GM21526 (cell line): Measurements from ENCODE around the gene CCDC85A.

Experiments
- ATAC-seq: cut with Tn5 transposase; IDR thresholded peaks from one replicate; pipeline ENCODE4 v1.9.1; 2021; ENCODE audit warnings: moderate library complexity; ENCODE audit not compliant: unreplicated experiment, low FRiP score

Gene CCDC85A

DNA sequence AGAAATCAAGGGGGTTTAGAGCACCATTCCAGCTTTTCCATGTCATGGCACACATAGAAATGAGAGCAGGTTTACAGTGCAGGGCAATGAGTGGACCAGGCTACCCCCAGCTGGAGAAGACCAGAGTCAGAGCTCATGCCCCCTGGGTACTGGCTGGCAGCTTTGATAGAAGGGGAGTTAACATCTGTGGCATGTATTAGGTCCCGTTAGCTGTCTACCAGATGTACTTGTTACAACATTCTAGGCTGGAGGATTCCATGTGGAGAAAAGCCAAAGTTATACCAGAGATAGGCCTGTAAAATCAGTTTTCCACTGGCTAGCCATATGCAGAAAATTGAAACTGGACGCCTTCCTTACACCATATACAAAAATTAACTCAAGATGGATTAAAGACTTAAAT is 109.2 kb downstream of the CCDC85A start:
- no peak for ATAC-seq

DNA sequence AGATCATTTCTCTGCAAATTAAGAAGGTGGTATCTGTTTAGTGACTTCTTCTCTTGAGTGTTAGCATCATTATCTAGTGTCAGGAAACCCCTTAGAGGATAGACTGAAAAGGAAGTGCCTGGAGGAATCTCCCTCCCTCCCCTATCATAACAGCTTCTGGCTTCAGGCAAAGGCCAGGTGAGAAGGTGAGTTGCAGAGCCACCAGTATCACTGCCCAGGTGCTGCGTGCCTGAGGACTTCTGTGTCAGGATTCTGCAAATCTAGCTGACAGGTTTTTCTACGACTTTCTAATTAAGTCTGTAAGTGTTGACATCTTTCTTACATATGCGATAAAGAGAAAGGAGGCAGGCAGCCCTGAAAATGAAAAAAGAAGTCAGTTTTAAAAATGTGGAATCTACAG is 111.9 kb downstream of the CCDC85A start:
- ATAC-seq: no peak

DNA sequence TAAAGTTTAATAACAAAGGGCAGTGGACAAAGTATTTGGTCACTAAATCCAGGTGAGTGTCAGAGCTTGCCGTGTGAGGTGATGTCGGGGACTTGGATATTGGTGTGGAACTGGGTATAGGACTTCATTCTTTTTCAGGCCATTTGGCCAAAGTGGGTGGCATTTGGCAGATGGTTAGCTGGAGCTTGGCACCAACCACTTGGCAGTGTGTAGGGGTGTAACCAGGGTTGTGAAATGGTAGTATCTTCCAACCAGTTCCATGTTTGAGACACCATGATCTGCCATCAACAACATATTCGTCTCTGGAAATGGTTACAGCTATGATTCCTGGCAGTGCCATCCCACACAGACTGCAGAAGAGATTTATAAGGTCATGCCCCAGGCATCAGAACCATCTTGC is 113.9 kb downstream of the CCDC85A start:
- ATAC-seq: no peak

DNA sequence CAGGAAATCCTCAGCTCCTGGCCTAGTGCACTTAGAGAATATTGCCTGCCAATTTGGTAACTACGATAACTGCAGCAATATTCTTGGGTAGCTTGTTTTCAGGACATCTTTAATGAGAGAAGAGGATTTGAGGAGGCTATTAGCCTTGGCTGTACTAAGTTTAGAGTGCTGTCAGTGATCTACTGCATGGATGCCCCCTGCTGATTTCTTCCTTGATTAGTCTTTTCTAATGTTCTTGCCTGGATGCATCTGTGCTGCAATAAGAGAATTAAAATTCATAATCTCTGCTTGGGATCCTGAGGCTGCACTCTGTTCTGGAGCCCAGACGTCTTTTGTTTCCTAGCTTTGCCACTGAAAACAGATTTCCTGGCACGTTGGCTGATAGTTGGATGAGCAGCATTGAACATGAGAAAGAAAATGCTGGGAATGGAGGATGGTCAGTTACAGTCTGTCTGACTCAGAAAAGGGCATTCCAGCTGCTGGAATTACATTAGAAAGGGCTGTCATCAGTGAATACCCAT is 115.4 kb downstream of the CCDC85A start:
- ATAC-seq: no peak

DNA sequence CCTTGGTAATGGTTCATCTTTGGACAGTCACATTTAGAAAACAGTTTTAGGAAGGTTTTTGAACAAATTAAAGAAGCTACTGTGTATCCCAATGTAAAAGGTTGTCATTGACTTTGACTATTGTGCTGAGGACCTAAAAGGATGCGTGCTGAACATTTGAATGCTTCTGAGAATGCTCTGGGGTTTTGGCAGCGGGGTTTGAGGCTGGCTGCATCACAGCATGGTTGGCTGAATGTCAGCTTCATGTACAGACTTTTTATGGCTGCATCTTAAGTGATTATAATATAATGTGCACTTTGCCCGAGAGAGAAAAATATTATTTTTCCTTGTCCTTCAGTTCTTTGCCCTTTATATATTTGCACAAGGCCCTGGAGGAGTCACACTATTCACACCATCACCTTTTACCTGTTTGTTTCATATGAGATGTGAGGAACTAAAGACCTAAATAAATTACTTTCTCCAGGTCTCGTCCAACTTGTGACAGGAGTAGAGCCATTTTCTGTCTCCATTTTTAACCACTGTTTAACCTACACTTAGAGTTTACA is 125.9 kb downstream of the CCDC85A start:
- no peak for ATAC-seq

DNA sequence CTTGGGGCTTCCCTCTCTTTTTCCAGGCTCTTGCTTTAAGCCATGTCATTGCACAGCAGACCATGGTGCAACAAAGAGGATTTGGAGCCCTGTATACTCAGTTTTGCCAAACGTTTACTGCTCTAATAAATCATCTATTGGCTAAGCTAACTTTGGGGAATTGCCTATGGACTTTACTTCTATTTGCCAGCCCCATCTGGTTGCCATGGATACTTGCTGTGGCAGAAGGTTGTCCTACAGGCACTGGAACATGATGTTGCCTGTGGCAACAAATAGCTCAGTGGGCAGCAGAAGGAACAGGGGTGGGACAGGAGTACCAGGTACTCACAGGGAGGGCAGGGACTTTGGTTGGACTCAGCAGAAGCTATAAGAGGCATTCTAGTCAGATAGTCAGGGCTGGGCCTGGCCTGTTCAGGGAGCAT is 129.7 kb downstream of the CCDC85A start:
- no peak for ATAC-seq

DNA sequence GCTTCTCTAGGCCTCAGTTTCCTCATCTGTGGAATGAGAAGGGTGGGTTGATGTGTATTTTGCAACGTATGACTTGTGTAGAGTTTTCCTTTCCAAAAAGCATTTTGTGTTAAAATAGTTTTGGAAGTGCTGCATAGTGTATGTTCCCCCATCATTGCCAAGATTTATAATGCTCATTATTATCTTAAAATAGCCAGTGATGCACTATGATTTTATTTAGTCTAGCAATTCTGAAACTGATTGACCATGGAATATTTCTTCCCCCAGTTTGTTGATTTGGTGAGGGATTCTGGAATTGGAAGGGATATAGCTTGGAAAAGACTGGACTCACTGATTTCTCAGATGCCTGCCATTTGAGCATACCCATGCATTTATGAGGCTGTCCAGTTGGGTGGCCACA is 130.6 kb downstream of the CCDC85A start:
- no peak for ATAC-seq

DNA sequence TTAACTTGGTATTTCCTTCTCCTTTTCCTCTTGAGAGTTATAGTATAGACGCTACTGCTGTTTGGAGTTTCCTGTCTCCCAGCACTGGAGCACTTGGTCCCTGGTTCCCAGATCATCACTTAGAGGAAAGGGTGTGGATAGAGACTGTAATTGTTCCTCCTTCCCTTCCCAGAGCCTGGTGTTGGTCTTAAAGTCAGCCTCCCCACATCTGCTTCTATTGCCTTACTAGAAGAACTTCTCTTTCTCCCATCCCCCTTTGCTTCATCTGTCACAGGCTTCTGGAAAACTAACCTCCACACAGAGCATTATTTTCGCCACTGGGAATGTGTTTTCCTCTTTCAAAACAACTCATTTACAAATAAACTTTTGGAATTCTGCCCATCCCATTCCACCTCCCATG is 131.0 kb downstream of the CCDC85A start:
- no peak for ATAC-seq

DNA sequence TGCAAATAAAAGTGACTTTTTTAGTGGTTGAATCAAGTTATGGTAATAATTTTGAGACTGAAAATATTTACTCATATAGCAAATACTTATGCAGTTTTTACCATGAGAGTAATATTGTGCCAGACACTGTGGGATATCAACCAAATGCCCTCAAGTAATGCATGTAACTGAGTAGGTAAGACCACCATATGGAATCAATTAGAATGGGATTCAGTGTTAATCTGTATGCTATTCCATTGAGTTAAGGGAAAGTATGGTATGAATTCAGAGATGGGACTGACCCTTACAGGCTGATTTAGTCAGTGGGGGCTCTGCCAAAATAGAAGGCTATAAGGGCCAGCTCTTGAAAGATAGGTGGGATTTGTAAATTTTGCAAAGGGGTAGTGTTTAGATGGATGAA is 131.6 kb downstream of the CCDC85A start:
- ATAC-seq: no peak

DNA sequence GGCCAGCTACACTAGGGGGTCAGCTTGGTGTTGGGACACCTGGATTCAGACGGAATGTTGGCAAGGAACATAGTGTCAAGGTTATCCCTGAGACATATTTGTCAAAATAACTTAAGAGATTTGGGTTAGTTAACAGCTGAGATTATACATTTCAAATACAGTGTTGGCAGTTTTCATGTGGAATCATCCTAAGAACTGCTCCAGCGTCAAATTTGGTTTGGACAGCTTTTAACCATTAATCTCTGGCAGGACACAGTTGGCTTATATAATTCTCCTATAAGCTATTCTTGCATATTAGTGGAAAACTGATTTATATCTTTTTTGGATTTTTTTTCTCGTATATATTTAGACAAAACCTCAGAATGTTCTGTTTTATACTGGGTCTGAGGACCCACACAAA is 132.2 kb downstream of the CCDC85A start:
- no peak for ATAC-seq

DNA sequence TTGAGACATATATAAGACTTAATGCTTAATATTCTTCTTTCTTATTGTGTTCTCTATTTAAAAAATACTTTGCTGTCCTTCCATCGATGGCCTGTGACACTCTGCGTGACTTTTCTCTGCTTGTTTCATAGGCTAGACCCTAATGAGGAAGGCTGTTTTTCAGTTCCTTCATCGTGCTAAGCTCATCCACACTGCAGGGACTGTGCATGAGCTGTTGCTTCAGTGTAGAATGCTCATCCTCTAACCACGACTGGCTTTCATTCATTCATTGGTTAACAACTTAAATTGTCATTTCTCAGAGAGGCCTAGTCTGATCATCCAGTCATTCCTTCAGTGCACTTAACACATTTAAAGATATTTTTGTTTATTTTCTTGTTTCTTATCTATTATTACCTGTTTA is 134.4 kb downstream of the CCDC85A start:
- ATAC-seq: no peak

DNA sequence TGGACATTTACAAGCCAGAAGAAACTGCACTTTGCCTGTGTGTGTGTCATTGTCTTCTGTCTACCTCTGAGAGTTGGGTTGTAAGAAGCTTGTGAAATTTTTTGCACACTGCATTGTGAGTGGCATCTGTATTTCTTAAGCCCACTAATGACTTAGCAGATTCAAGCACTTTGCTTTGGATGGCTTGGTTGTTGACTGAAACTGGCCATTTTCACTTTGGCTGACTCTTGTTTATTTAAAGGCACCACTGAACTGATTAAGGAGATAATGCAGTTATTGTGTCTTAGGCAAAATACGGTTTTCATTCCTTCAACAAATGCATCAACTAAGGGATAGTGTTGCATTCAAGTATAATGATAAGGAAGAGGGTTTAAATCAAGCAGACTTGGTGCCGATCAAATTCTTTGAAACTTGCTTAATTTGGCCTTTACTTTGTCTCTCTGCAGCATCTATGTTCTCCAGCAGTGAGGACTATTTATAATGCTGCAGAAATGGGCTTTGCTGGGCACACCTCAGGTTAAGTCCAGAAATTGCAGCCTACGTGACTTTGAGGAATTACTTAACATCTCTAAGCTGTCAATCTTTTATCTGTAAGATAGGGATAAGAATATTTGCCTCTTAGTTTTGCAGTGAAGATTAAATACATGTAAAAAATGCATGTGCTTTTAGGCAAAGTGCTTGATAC is 142.0 kb downstream of the CCDC85A start:
- no peak for ATAC-seq

DNA sequence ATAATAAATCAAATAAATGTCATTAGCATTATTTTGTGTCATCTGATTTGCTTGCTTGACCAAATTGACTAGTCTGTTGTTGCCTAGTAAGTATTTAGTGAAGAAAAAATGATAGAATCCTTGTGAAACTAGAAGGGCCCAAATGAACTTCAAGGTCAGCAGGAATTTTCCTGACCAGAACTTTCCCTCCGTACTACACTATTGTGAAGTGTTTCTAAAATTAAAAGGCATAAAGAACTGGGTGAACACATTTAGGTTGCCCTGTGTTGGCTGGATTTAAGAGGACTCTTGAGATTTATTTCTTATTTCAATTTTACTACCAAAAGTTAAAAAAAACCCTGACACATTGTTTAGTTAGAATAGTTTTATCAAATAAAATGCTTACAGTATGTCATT is 142.6 kb downstream of the CCDC85A start:
- ATAC-seq: no peak

DNA sequence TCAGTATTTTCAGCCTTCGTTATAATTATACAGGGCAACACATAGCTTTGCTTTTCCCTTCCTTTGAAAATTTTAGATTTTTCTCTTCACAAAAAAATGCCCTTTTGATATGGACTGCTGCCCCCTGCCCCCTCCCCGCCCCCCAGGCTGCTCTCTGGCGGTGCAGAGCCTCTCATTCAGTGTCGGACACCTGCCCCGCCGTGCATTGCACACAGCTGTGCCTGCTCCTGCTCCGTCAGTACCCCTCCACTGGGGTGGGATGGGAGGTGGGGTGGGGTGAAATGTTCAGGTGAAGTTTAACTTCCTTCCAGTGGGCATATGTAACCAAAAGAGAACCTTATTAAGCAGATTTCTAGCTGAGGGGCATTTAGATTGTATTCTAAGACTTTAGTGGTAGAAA is 148.0 kb downstream of the CCDC85A start:
- no peak for ATAC-seq

DNA sequence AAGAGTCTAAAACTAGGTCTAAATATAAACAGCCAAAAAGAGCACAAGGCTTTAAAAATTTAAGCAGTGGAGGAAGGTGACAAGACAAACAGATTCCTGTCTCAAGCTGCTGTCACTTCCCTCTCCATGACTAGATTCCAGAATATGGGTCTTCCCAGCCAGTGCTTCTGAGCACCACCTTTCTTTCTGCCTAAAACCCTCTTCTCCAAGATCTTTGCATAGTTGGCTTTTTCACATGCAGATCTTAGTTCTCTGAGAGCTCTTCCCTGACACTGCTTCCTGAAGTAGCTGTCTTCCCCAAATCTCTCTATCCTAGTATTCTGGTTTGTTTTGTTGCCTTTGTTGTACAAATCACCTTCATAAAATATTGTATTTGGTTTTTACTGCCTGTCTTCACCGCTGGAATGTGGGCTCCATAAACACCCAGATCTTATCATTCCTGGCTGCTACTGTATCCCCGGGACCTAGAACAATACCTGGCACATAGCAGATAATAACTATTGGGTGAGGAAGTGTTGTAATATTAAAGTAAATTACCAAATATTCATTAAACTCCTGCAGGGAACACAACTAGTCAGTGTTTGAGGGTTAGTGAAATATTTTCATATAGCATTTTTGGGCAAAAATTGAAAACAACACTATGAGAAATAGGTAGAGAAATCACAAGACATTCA is 150.2 kb downstream of the CCDC85A start:
- ATAC-seq: no peak

DNA sequence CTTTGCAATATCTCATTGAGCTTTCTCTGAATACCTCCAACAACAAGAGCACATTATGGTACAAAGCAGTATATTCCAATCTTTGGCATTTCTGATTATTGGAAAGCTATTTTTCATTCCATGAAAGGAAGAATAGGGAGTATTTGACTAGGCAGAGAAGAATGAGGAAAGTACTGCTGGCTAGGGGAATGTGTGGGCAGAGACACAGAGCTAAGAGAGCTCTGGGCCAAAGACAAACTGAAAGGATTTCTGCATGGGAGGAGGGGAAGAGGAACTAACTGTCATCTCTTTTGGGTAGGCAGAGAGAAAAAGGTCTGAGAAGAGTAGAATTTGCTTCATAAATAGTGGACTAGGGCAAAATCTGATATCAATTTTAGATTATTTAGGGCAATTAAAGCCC is 150.8 kb downstream of the CCDC85A start:
- ATAC-seq: no peak

DNA sequence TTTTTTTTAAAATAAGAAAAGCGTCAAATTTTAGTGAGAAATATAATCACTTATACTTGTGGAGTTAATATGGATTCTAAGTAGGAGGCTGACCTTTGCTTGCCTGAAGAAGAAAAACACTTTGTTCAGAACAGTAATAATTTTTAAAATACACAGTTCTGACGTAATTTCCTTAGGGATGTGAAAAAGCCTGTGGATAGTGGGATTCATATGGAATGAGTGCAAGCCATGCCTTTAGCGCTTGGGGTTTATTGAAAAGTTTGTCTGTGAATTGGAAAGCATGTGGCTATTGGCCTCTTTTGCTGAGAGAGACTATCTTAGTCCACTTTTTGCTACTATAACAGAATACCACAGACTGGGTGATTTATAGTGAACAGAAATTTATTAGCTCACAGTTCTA is 151.3 kb downstream of the CCDC85A start:
- no peak for ATAC-seq

DNA sequence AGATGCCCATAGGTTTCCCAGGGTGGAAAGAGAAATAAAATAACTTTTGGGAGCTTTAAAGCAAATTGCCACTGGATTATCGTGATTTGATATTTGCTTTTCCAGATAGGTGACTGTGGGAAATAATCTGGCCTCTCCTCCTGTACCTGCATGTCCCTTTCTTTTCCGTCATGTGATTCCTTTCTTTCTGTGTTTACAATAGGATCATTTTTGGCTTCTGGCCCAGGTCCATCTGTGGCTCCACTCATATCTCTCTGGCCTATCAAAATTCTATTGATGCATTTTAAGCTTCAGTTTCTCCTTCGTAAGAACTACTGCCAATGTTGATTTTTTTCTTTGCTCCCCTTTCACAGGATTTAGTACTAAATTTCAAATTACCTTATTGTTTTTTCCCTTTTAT is 153.6 kb downstream of the CCDC85A start:
- ATAC-seq: no peak

DNA sequence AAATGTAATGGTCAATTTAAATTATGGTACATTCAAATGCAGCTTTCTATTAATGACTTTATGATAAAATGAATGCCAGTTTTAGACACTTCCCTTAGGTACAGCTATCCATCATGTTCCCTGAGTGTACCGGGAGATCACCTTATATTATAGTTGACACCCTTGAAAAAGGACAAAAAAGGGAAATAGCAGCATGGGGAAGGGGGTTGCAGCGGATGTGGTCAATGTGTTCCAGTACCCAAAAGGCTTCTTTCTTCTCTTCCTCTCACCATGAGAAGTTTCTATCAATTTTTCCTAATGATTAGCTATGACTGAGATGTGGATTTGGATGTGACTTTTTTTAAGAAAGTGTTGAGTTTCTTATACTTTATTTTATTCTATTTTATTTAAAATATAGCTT is 154.4 kb downstream of the CCDC85A start:
- no peak for ATAC-seq

DNA sequence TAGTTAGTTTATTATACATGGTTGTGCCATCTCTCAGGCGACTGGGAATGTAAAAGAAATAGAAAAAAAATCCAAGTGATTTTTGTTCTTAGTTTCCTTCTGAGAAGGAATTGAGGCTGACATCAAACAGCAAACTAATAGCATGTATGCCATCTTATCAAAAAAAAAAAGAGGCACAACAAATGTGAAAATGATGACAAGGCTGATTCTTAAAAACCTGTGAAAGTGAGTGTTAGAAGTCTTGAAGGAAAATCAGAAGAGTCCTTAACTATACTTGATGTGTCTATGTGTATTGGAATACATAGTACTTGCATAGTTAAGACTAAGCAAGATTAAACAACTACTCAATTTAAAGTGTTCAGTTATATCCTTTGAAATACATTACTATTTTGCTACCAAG is 161.0 kb downstream of the CCDC85A start:
- no peak for ATAC-seq

DNA sequence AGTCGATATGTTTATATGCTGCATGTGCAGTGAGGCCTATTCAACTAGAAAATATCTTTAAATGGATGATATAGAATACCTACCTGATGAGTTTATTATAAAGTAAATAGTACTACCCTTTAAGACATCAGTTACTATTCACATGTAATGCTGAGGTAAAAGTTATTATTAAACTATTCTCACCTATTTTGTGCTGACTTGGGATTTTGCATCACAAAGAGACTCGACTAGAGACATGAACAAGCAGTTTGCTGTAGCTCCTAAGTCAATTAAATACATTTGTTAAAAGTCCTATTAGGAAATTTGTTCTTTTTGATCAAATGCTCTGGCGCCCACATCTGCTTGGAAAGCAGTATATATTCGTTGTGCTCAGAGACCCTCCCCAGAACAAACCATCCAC is 164.1 kb downstream of the CCDC85A start:
- no peak for ATAC-seq
